ENCODE data around the gene FAM163B.

Gene FAM163B

DNA sequence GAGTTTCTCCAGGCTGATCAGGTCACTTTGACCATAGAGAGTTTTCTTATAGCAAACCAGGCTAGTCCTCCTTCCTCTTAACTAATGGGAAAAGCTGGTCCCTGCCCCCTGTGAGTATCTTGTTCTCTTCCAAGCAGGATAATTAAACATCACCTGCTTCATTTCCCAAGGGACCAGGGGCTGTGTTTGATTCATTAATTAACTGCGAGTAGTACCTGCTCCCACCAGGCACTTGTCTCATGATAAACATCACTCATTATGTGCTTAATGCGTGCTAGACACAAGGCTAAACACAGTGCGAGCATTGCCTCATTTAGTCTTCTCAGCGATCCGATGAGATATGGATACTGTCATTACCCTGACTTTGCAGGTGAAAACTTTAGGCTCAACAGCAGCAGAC, 1.7 kb upstream of the FAM163B start:
- ATAC-seq, result no peak

GRCh38 chr9:133608889-133609288, 300 bp downstream of the FAM163B start:
- no peak for TF ChIP-seq BACH2 (CRISPR knock-in tag; IDR thresholded peaks at IDR 0.05; ENCODE audit: borderline replicate concordance)
- TF ChIP-seq ARNTL (CRISPR knock-in tag; IDR thresholded peaks at IDR 0.05; ENCODE audit: borderline replicate concordance, low read depth), result no peak
- ATAC-seq, result no peak

More for the DNA sequence above, 1.7 kb upstream of the FAM163B start:
- TF ChIP-seq ISL1 (CRISPR knock-in tag; IDR thresholded peaks at IDR 0.05) (no peak), ZNF8 (CRISPR knock-in tag; IDR thresholded peaks at IDR 0.05) (no peak), SNAI2 (CRISPR knock-in tag; IDR thresholded peaks at IDR 0.05) (no peak), ZNF70 (CRISPR knock-in tag; IDR thresholded peaks at IDR 0.05) (no peak), ZC3H10 (CRISPR knock-in tag; IDR thresholded peaks at IDR 0.05) (no peak), PATZ1 (CRISPR knock-in tag; IDR thresholded peaks at IDR 0.05; ENCODE audit: borderline replicate concordance) (no peak), ZNF565 (CRISPR knock-in tag; conservative IDR thresholded peaks at IDR 0.05; ENCODE audit: low read depth) (no peak), ZFP30 (CRISPR knock-in tag; IDR thresholded peaks at IDR 0.05) (no peak), RARB (CRISPR knock-in tag; IDR thresholded peaks at IDR 0.05) (no peak), GLIS3 (CRISPR knock-in tag; IDR thresholded peaks at IDR 0.05) (no peak), ESRRG (CRISPR knock-in tag; IDR thresholded peaks at IDR 0.05) (no peak), TCF4 (CRISPR knock-in tag; IDR thresholded peaks at IDR 0.05; ENCODE audit: borderline replicate concordance) (no peak), CSDC2 (CRISPR knock-in tag; IDR thresholded peaks at IDR 0.05) (no peak), OSR1 (CRISPR knock-in tag; IDR thresholded peaks at IDR 0.05) (no peak)
- TF ChIP-seq, protein P1, sequence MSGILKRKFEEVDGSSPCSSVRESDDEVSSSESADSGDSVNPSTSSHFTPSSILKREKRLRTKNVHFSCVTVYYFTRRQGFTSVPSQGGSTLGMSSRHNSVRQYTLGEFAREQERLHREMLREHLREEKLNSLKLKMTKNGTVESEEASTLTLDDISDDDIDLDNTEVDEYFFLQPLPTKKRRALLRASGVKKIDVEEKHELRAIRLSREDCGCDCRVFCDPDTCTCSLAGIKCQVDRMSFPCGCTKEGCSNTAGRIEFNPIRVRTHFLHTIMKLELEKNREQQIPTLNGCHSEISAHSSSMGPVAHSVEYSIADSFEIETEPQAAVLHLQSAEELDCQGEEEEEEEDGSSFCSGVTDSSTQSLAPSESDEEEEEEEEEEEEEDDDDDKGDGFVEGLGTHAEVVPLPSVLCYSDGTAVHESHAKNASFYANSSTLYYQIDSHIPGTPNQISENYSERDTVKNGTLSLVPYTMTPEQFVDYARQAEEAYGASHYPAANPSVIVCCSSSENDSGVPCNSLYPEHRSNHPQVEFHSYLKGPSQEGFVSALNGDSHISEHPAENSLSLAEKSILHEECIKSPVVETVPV (CRISPR knock-in tag; IDR thresholded peaks at IDR 0.05), result no peak
- TF ChIP-seq, protein P2, sequence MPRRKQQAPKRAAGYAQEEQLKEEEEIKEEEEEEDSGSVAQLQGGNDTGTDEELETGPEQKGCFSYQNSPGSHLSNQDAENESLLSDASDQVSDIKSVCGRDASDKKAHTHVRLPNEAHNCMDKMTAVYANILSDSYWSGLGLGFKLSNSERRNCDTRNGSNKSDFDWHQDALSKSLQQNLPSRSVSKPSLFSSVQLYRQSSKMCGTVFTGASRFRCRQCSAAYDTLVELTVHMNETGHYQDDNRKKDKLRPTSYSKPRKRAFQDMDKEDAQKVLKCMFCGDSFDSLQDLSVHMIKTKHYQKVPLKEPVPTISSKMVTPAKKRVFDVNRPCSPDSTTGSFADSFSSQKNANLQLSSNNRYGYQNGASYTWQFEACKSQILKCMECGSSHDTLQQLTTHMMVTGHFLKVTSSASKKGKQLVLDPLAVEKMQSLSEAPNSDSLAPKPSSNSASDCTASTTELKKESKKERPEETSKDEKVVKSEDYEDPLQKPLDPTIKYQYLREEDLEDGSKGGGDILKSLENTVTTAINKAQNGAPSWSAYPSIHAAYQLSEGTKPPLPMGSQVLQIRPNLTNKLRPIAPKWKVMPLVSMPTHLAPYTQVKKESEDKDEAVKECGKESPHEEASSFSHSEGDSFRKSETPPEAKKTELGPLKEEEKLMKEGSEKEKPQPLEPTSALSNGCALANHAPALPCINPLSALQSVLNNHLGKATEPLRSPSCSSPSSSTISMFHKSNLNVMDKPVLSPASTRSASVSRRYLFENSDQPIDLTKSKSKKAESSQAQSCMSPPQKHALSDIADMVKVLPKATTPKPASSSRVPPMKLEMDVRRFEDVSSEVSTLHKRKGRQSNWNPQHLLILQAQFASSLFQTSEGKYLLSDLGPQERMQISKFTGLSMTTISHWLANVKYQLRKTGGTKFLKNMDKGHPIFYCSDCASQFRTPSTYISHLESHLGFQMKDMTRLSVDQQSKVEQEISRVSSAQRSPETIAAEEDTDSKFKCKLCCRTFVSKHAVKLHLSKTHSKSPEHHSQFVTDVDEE (CRISPR knock-in tag; IDR thresholded peaks at IDR 0.05), result no peak

DNA sequence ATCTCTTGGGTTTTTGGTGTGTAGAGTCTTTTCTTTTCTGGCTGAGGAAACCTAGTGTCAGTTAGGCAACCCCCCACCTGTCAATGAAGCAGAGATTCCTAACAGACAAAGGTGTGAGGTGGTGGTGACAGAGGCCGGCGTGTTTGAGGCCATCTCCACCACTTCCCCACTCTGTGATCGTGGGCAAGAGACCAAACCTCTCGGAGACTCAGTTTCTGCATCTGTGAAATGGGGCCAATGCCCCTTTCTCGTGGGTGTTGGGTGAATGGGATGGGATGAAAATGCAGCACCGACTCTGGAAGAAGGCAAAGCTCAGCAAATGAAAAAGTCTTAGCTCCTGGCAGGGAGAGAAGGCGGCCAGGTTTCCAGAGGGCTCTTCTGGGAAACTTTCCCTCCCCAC, 807 bp downstream of the FAM163B start:
- ATAC-seq, result no peak
- TF ChIP-seq, protein P2 (CRISPR knock-in tag; IDR thresholded peaks at IDR 0.05), result no peak
- TF ChIP-seq BACH2 (CRISPR knock-in tag; IDR thresholded peaks at IDR 0.05; ENCODE audit: borderline replicate concordance) (no peak), ESRRG (CRISPR knock-in tag; IDR thresholded peaks at IDR 0.05) (no peak), RARB (CRISPR knock-in tag; IDR thresholded peaks at IDR 0.05) (no peak), ARNTL (CRISPR knock-in tag; IDR thresholded peaks at IDR 0.05; ENCODE audit: borderline replicate concordance, low read depth) (no peak), ZFP3 (CRISPR knock-in tag; IDR thresholded peaks at IDR 0.05) (no peak), ZC3H10 (CRISPR knock-in tag; IDR thresholded peaks at IDR 0.05) (no peak)

- ATAC-seq, result no peak
- TF ChIP-seq TOX (CRISPR knock-in tag; IDR thresholded peaks at IDR 0.05; ENCODE audit: borderline replicate concordance) (no peak), SNAI2 (CRISPR knock-in tag; IDR thresholded peaks at IDR 0.05) (no peak), PPARA (CRISPR knock-in tag; IDR thresholded peaks at IDR 0.05; ENCODE audit: borderline replicate concordance) (no peak), ARNTL (CRISPR knock-in tag; IDR thresholded peaks at IDR 0.05; ENCODE audit: borderline replicate concordance, low read depth) (no peak), ZFP30 (CRISPR knock-in tag; IDR thresholded peaks at IDR 0.05) (no peak), ZC3H10 (CRISPR knock-in tag; IDR thresholded peaks at IDR 0.05) (no peak), ISL1 (CRISPR knock-in tag; IDR thresholded peaks at IDR 0.05) (no peak), OSR1 (CRISPR knock-in tag; IDR thresholded peaks at IDR 0.05) (no peak)
- TF ChIP-seq, protein P3, sequence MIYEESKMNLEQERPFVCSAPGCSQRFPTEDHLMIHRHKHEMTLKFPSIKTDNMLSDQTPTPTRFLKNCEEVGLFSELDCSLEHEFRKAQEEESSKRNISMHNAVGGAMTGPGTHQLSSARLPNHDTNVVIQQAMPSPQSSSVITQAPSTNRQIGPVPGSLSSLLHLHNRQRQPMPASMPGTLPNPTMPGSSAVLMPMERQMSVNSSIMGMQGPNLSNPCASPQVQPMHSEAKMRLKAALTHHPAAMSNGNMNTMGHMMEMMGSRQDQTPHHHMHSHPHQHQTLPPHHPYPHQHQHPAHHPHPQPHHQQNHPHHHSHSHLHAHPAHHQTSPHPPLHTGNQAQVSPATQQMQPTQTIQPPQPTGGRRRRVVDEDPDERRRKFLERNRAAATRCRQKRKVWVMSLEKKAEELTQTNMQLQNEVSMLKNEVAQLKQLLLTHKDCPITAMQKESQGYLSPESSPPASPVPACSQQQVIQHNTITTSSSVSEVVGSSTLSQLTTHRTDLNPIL (CRISPR knock-in tag; IDR thresholded peaks at IDR 0.05; ENCODE audit: low read depth), result no peak
These were observed 1.2 kb downstream of the FAM163B start for GRCh38 chr9:133607976-133608375.
